ENCODE data around the gene PPP2R3B.
"Not testable (repeated sequence)": the region's sequence is repeated elsewhere in the genome, so short reads cannot be mapped to it uniquely, and the experiment has no call there.

PPP2R3B gene

DNA sequence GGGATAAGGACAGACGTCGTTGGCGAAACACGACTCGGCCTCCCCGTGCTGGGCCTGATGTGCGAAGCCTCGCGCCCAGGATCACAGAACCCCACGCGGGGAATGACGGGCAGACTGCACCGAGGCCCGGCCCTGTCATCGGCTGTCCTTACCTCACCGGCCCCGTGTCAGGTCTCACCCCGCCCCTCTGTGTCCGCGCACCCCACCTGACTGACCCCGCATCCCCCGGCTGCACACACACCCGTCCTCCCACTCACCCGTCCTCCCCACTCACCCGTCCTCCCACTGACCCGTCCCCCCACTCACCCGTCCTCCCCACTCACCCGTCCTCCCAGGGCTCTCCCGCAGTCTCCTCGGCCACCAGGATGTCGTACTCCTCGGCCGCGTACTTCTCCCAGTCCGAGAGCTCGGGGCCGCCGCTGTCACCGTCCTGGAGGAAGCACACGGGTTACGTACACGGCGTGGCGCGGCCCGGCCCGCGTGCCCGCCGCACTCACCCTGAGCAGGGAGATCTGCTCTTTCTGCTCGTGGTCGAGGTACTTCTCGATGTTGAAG is 48.3 kb downstream of the PPP2R3B start:
- DNase-seq (ENCODE audit: low spot score) = no peak

DNA sequence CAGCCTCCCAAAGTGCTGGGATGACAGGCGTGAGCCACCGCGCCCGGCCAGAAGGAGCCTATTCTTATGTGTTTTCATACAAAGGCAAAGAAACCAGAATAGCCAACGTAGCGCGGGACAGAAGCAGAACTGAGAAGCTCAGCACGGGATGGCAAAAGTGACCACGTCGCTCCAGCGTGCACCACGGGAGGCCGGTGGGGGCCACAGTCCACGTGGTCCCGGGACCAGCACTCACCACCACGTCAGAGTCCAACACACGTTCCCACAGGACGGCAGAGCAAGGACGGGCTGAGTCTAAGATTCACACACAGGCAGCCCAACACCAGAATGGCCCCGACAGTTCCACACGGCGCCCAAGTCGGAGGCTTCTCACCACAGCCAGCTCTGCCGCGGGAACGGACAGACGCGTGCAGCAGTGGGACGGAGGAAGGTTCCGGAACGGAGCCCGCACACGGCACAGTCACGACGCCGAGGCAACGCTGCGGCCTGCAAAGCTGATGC is 49.3 kb downstream of the PPP2R3B start:
- no peak for DNase-seq (ENCODE audit: low spot score)

DNA sequence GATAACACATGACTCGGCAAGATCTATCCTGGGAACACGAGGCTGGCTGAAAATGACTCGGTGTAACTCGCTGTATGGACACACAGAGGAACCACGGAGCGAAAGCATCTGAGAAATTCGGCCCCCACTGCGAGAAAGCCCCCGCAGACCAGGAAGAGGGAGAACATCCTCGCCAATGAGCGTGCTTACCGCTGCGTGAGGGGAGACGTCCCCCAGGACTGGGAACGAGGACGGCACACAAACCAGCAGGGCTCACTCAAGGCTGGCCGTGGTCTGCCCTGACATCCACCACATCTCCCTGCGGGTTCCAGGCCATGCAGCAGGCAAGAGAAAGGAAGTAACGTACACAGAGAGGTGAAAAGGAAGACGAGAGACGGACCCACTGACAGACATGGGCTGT is 50.5 kb downstream of the PPP2R3B start:
- no peak for DNase-seq (ENCODE audit: low spot score)

DNA sequence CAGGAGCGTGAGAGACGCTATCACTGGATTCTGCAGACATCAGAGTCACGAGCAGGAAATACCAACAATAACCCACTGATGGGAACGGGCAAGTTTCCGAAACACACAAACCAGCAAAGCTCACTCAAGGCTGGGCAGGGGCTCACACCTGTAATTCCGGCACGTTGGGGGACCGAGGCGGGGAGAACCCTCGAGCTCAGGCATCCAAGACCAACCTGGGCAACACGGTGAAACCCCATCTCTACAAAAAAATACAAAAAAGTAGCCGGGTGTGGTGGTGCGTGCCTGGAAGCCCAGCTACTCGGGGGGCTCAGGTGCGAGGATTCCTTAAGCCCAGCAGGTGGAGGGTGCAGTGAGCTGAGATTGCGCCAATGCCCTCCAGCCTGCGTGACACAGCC is 51.0 kb downstream of the PPP2R3B start:
- DNase-seq (ENCODE audit: low spot score) = no peak

DNA sequence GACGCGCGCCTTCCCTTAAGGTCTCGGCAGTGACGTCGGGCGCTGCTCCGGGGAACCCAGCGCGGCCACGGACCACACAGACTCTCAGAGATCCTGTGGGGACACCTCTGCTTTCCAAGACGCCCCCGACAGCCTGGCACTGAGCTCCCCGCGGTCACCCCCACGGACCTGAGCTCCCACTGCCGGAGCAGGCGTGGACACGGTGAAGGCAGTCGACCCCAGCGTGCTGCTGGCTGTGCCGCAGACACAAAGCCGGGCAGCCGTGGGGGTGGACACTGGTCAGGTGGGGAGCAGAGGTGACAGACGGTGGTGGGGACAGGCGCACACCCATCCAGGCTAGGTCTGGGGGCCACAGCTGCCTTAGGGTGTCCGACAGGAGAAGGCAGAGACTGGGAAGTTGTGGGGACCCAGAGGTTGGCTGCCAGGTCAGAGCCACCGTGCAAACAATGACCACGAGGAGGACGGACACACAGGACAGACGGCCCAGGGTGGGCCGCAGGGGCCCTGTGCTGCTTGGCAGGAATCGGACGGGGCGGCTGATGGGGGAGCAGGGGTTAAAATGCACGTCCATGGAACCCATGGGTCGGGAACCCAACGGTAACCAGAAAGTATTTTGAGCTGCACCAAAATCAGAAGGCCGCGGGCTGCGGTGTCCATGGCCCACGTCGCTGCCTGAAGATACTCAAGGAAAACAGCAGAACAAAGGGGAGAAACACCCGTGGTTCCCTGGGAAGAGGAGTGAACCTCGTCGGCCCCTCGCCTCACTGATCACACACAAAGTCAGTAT is 51.5 kb downstream of the PPP2R3B start:
- DNase-seq (ENCODE audit: low spot score) = no peak

DNA sequence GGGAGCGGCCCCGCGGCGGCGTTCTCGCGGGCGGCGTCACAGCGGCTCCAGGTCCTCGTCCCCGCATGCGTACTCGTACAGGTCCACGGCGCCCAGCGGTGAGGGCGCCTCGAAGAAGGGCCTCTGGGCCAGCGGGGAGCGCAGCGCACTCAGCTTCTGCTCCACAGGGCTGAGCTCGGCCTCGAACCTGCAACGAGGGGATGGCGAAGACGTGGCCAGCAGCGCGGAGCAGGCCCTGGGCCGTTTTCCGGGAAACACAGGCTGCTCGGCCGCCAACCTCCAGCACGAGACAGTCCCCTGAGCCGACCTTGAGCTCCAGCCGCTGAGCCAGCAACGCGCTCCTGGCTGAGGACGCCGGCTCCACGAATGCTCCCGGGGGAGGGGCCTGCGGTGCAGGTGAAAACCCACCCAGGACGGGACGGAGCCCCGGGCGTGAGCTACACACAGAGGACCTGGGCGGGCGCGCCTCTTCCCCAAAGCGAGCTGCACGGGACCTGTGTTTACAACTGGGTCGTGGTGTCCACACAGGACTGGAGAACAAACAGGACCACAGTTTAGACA is 52.3 kb downstream of the PPP2R3B start:
- DNase-seq (ENCODE audit: low spot score) = no peak

DNA sequence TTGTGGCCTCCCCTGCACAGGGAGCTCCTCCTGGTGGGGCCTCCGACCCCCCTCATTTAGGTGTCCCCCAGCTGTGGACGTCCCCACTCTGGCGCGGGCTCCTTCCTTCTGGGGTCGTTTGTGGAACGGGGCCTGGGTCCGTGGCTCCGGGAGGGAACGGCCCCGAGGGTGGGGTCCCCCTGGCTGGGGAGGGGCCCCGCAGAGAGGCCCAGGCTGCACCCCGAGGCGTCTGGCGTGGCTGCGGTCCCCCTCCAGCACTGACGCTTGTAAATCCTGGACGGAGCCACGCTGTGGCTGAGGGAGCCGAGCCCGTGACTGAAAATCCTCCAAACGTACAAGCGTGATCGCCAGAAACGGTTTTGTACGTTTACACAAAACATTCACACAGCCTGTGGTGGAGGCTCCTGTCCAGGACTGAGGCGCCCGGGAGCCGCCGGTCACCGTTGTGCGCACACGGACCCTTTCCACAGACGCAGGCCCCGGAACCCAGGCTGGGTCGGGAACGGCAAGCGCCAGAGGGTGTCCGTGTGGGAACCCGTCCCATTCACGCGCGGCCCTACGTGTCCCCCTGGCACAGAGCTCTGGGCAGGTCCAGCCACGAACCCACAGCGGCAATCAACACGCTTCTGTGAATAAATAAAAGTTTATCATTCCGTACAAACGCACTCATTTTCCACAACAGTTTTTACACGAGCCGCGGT is 52.9 kb downstream of the PPP2R3B start:
- no peak for DNase-seq (ENCODE audit: low spot score)

DNA sequence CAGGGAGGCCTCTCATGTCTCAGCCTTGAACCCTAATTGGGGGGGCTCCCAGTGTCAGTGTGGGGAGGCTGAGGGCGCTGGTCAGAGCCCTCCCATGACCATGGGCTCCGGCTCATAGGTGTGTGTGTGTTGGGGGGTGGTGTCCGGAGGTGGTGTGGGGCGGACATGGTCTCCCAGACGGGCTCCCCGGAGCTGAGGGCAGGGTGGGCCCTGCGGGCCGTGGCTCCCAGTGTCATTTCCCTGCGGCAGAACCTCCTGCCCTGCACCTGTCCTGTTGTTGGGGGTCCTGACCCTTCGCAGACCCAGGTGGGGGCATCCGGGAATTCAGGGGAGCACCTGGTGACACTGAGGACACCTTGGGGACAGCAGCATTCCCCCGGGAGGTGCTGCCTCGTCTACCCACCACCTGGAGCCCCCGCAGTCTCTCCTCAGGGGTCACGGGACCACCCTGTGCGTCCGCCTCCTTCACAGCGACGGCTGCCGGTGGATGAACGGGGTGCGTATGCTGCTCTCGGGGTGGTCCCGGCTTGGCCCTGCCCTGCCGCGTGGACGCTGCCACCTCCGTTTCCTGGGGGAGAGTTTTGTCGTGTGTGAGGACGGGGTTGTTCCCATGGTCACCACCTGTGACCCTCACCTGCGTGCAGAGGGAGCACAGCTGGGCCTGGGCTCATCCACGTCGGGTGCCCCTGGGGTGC is 53.6 kb downstream of the PPP2R3B start:
- DNase-seq (ENCODE audit: low spot score) = no peak

DNA sequence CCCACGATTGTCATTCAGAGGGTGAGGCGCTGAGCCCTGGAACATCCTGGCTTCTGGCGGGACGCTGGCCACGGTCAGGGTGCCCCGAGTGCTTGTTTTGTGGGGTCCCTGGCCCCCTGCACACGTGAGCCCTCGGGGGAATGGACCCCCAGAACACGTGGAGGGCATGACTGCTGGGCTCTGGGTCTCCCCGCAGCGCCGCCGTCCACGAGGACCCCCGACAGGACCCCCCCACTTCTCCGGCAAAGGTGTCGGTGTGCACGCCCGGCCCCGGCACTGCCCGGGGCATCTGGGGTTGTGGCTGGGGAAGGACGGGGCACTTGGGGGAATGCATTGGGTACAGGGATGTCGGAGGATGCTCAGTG is 54.2 kb downstream of the PPP2R3B start:
- DNase-seq (ENCODE audit: low spot score) = no peak

DNA sequence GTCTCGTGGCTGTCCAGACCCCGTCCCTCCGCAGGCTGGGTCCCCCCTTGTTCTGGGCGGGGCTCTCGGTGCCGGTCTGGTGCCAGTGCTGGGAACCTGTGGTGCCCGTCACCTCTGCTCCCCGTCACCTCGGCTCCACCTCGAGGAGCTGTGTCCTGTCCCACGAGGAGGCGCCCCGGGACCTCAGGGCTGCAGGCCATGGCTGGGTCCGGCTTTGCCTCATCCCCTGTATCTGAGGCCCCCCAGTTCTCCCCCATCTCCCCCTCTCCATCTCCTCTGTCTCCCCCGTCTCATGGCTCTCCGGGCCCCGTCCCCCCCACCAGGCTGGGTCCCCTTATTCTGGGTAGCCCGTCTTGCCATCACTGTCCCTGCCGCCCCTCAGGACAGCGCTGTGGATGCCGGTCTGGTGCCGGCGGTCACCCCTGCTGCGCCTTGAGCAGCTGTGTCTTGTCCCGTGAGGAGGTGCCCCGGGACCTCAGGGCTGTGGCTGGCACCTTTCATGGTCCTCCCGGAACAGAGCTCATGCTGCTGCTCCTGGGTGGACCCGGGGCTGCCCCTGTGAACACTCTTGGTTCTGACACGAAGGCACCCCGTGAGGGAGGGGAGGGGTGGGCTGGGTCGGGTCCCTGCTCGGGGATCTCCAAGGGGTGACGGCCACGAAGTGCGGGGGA is 54.7 kb downstream of the PPP2R3B start:
- DNase-seq (ENCODE audit: low spot score) = no peak

DNA sequence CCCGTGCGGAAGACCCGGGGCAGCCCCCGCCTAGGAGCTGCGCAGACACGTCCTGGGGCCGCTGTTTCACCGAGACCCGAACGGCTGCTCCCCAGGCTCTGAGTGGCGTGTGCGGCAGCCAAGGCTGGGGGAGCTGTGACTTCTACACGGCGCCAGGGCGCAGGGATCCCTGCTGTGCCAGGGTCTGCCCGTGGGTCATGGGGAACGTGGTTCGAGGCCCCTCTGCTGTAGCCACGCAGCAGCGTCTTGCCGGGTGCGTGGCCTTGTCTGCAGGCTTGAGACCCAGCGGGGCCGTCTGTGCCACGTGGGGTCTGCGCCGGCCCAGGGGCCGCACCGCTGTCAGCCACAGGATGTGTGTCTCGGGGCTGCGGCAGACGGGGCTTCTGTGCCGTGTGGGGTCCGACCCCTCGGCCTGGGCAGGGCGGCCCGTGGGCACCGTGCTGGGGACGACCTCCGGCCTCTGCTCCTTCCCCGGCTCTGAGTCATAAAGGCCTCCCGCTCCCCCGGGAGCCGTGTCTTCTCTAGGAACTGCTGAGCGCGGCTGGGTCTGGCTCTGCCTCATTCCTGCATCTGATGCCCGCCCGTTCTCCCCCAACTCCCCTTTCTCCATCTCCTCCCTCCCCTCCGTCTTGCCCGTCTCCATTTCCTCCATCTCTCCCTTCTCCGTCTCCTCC is 55.4 kb downstream of the PPP2R3B start:
- DNase-seq (ENCODE audit: low spot score) = no peak

DNA sequence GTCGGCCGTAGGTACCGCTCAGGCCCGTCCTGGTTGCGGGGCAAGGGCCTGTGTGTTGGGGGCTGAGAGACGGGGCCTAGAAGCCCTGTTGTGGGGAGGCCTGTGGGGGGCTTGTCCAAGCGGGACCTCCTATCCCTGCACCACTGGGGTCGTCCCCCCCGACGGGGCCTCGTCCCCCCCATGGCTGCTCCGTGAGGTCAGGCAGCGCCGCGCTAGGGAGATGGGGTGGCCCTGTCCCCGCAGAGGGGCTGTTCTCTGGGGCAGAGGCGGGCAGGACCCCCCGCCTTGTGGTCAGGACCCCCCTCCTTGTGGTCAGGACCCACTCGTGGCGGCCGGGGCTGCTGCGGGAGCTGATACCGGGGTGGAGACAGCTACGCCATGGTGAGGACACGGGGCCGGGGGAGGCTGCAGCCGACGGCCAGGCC is 56.0 kb downstream of the PPP2R3B start:
- DNase-seq (ENCODE audit: low spot score) = no peak

DNA sequence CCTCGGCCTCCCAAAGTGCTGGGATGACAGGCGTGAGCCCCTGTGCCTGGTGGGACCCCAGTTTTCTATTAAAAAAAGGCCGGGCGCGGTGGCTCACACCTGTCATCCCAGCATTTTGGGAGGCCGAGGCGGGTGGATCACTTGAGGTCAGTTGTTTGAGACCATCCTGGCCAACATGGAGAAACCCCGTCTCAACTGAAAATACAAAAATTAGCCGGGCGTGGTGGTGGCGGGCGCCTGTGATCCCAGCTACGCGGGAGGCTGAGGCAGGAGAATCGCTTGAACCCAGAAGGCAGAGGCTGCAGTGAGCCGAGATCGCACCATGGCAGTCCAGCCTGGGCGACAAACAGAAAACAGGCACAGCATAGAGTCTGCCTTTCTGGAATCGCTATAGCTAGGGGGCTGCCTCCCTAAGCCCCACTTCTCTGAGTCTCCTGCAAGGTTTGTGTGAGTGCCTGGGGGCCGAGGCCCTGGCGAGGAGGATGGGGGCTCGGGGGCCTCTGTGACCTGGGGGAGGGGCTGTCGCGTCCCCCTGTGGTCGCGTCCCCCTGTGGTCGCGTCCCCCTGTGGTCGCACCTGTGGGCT is 56.5 kb downstream of the PPP2R3B start:
- not testable (repeated sequence) for DNase-seq (ENCODE audit: low spot score)

DNA sequence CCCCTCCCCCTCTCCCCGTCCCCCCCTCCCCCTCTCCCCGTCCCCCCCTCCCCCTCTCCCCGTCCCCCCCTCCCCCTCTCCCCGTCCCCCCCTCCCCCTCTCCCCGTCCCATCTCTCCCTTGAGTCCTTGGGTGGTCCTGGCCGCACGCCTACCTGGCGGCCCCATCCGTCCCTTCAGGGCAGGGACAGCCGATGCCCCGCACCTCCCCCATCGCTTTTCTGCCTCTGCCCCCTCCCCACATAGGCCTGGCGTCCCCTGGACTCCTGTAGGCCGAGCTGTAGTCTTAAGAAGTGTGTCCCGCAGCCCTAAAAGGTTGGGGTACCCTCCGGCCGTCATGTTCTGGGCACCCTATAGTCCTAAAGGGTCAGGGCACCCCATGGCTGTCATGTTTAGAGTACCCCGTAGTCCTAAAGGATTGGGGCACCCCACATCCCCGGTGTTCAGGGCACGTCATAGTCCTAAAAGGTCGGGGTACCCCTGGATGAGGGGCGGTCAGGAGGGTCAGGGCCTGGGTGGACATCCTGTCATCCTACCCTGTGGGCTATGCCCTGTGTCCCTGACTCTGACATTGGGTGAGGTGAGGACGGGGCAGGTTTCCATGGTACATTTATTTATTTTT is 57.3 kb downstream of the PPP2R3B start:
- DNase-seq (ENCODE audit: low spot score) = no peak

DNA sequence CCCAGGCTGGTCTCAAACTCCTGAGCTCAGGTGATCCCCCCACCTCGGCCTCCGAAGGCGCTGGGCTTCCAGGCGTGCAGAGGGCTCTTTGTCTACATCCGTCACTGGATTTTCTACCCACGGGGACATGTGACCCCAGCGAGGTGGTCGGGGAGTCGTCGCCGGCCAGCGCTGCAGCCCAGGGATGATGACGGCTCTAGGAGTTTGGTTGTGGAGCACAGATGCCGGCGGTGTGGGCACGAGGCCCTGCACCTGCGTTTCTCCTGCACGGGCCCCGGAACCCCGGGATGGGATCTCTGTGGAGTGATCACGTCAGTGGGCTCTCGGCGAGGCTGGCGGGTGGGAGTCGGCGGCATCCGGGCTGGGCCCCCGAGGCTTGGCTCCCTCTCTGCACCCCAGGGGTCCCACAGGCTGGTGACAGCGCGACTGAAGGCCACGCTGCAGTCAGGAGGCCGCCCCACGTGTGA is 59.0 kb downstream of the PPP2R3B start:
- no peak for DNase-seq (ENCODE audit: low spot score)

DNA sequence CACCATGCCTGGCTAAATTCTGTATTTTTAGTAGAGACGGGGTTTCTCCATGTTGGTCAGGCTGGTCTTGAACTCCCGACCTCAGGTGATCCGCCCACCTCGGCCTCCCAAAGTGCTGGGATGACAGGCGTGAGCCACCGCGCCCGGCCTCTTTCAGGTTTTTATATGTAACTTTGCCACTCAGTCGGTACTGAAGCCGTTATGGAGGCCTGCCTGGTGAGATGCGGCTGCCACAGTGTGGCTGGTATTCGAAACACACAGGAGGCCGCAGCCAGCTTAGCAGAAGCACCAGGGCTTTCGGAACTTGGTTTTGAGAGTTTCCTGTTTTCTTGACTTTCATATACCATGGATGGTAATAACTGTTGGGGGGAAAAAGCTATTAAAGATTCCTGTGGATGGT is 62.0 kb downstream of the PPP2R3B start:
- DNase-seq (ENCODE audit: low spot score) = not testable (repeated sequence)

DNA sequence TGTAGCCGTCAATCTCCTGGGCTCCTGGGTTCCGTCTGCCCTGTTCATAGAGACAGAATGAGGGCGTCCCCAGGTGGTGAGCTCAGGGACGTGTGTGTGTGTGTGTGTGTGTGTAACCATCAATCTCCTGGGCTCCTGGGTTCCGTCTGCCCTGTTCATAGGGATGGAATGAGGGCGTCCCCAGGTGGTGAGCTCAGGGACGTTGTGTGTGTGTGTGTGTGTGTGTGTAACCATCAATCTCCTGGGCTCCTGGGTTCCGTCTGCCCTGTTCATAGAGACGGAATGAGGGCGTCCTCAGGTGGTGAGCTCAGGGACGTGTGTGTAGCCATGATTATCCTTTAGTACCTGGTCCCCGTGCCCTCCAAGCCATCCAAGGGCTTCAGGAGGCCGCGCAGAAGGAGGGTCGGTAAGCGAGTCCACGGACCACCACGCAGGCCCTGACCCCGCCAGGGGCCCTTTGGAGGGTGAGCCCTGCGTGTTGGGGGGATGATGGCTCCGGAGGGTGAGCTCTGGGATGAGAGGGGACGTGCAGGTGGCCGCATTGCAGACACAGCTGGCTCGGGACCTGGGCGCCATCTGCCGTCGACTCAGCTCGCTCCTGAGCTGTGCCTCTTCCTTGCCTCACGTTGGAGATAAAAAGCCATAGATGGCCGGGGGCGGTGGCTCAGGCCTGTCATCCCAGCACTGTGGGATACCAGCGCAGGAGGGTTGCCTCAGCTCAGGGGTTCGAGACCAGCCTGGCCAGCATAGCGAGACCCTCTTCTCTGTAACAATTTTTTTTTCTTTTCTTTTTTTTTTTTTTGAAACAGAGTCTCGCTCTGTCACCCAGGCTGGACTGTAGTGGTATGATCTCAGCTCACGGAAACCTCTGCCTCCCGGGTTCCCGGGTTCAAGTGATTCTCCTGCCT is 62.7 kb downstream of the PPP2R3B start:
- no peak for DNase-seq (ENCODE audit: low spot score)

DNA sequence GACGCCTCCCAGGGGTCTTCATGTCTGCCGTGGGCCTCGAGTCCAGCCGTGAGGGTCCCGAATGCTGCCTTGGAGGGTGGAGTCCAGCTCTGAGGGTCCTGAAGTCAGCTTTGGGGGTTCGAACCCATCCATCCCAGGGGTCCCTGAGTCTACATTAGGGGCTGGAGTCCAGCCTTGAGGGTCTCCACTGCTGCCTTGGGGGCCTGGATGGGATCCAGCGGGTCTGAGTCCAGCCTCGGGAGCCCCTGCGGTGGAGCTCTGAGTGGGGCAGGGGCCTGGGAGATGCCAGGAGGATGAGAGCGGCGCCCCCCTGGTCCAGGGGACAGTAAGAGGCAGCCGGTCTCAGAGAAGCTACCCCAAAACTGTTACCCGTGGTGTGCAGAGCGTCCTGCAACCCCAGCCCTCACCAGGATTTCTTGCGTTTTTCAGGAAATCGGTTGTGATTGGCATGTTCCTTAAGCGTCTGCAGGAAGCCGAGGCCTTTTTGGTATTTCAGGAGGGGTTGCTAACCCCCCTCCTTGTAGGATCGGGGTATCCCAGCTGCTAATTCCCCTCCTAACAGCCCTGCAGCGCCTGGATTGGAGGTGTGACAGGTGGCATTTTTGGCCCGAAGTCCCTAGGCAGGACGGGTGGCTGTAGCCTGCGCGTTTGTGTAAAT is 66.5 kb downstream of the PPP2R3B start:
- no peak for DNase-seq (ENCODE audit: low spot score)

All from globus pallidus (tissue), 1 donor.